ENCODE results near the gene CFAP97D2.
"Not testable (repeated sequence)": the region's sequence is repeated elsewhere in the genome, so short reads cannot be mapped to it uniquely, and the experiment has no call there.

The CFAP97D2 gene

DNA sequence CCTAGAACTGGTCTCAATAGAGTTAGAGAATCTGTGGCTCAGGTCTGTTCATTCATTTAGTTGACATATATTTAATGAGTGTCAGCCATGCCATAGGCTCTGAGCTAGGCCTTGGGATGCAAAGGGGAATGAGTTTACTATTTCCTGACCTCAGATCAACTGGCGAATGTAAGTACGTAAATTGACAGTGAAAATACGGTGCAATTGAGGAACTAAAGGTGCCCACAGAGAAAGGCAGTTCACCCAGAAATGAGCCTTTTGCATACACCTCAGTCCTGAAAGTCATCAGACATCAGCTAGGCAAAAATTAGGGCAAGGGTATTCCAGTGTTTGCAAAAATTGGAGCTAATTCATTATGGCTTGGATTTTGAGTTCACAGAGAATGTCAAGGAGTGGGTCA is 81.8 kb downstream of the CFAP97D2 start:
- peak overlapping the region; percentile 93 for H3K27ac Mint-ChIP-seq
- DNase-seq (ENCODE audit: low spot score in 2 of 2), result no peak
- H3K27me3 Mint-ChIP-seq, result no peaks in the 10 kb centered on the region
- peak; percentile 70 for ATAC-seq (ENCODE audit: low read depth)
- no peaks in the 10 kb centered on the region for H3K9me3 Mint-ChIP-seq
- peak overlapping the region; percentile 61 for H3K4me3 Mint-ChIP-seq
- peaks cover 35% of the 10 kb centered on the region for H3K36me3 Mint-ChIP-seq
- peaks cover 37% of the 10 kb centered on the region for H3K4me1 Mint-ChIP-seq

DNA sequence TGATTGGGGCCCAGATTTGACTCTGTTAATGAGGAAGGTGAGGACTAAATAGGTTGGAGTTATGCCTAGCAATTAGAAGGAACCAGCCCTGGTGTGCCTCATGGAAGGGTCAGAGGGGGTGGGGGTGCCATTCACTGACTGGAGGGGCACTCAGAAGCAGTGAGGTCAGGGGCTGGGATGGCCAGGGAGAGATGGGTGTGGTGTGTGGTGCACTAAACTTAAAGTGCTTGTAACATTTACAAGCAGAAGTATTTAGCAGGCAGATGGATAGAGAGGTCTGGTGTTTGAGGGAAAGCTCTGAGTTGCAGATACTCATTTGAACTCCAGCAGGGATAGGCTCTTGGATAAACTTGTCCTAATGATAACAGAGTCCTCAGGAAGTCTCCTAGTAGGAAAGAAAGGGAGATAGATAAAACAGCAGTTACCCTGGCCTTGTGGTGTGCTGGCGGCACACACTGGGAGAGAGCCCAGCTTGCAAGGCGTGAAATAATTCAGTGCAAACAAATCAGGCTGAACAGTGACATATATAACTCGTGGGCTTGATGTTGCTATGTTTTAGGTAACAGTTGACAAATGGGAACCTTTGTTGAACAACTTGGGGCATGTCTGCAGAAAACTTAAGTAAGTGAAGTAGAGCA is 82.4 kb downstream of the CFAP97D2 start:
- Mint-ChIP-seq H3K4me3 (peak overlapping the region; percentile 61), H3K27ac (peak overlapping the region; percentile 93), H3K9me3 (no peaks in the 10 kb centered on the region), H3K36me3 (peaks cover 36% of the 10 kb centered on the region), H3K4me1 (peaks cover 34% of the 10 kb centered on the region), H3K27me3 (no peaks in the 10 kb centered on the region)
- peak; percentile 18 for ATAC-seq (ENCODE audit: low read depth)
- no peak for DNase-seq (ENCODE audit: low spot score in 2 of 2)

DNA sequence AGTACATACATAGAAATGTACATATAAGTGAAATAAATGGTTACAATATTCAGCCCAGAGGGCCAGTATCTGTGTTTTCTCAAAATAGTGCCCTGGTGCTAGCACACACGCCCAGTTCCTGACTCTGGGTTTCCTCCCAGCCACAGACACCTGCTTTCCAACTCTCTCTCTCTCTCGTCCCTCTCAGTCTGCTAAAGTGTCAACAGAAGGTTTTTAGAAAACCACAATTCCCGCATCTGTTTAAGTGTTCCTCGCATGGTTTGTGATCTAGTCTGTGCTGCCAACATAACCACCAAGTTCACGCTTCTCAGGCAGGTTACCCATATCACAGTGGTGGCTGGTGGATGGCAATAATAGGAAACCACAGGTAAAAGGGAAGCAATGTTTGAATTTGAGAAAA is 84.5 kb downstream of the CFAP97D2 start:
- DNase-seq (ENCODE audit: low spot score in 2 of 2) (no peak), ATAC-seq (ENCODE audit: low read depth) (peak; percentile 39)
- H3K27ac Mint-ChIP-seq, result peak overlapping the region; percentile 86
- peaks cover 41% of the 10 kb centered on the region for H3K36me3 Mint-ChIP-seq
- peaks cover 38% of the 10 kb centered on the region for H3K4me1 Mint-ChIP-seq
- no peaks in the 10 kb centered on the region for H3K9me3 Mint-ChIP-seq
- no peaks in the 10 kb centered on the region for H3K27me3 Mint-ChIP-seq
- H3K4me3 Mint-ChIP-seq, result peak overlapping the region; percentile 78

DNA sequence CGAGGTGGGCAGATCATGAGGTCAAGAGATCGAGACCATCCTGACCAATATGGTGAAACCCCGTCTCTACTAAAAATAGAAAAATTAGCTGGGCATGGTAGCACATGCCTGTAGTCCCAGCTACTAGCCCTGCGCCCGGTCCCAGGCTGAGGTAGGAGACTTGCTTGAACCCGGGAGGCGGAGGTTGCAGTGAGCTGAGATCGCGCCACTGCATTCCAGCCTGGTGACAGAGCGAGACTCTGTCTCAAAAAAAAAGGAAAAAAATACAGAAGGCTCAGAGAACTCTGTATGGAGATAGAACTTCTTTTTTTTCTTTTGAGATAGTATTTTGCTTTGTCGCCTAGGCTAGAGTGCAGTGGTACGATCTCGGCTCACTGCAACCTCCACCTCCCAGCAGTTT is 85.3 kb downstream of the CFAP97D2 start:
- peaks cover 38% of the 10 kb centered on the region for H3K4me1 Mint-ChIP-seq
- not testable (repeated sequence) for H3K27ac Mint-ChIP-seq; H3K4me3 Mint-ChIP-seq; H3K27me3 Mint-ChIP-seq; ATAC-seq (ENCODE audit: low read depth); DNase-seq (ENCODE audit: low spot score in 2 of 2); H3K9me3 Mint-ChIP-seq
- H3K36me3 Mint-ChIP-seq, result peaks cover 44% of the 10 kb centered on the region

DNA sequence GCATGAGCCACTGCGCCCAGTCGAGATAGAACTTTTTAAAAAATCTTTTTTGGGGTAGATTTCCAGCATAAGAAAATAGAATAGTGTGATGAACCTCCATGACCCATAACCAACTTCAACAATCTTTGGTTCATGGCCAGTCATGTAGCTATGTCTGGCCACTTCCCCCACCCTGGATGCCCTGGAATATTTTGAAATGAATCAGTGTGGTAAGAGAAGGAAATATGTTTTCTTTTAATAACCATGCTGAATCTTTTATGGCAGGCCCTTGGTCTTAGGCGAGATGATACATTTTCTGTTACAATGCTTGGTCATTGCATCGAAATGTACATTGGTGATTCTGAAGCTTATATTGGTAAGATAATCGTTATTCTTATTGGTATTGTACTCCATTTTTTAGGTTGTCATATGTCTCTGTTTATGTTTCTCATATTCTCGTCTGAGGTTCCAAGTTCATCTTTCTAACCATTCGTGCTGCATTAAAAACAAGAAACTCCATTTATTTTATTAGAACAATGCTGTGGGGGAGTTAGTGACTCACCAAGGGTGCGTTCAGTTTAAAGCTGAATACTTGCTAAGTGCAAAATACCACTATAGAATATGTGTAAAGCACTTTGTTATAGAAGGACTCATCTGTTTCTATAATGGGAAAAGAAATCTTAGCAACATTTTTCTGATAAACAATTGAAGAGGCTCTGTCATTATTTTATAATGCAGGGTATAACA is 86.0 kb downstream of the CFAP97D2 start:
- Mint-ChIP-seq H3K4me1 (peaks cover 35% of the 10 kb centered on the region), H3K9me3 (no peaks in the 10 kb centered on the region), H3K27ac (no peak overlapping the region), H3K36me3 (peaks cover 42% of the 10 kb centered on the region), H3K27me3 (no peaks in the 10 kb centered on the region), H3K4me3 (no peak overlapping the region)
- ATAC-seq (ENCODE audit: low read depth), result no peak
- no peak for DNase-seq (ENCODE audit: low spot score in 2 of 2)

DNA sequence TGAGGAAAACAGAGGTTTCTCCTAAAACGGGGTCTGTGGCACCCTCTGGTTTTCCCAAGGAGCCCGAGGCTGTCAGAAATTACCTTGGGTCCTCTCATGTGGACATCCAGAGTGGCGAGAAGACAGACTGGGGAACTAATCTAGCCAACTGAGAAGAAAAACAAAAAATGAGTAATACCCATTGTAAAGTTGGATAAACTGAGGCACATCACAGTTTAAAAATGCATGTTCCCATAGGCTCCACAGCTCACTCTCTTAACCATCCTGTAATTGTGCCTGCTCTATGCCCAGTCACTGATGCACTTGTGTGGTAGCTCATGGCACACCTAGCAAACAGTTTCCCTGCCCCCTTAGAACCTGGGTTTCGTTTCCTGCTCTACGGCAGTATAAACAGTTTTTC is 87.2 kb downstream of the CFAP97D2 start:
- H3K4me1 Mint-ChIP-seq, result peaks cover 24% of the 10 kb centered on the region

DNA sequence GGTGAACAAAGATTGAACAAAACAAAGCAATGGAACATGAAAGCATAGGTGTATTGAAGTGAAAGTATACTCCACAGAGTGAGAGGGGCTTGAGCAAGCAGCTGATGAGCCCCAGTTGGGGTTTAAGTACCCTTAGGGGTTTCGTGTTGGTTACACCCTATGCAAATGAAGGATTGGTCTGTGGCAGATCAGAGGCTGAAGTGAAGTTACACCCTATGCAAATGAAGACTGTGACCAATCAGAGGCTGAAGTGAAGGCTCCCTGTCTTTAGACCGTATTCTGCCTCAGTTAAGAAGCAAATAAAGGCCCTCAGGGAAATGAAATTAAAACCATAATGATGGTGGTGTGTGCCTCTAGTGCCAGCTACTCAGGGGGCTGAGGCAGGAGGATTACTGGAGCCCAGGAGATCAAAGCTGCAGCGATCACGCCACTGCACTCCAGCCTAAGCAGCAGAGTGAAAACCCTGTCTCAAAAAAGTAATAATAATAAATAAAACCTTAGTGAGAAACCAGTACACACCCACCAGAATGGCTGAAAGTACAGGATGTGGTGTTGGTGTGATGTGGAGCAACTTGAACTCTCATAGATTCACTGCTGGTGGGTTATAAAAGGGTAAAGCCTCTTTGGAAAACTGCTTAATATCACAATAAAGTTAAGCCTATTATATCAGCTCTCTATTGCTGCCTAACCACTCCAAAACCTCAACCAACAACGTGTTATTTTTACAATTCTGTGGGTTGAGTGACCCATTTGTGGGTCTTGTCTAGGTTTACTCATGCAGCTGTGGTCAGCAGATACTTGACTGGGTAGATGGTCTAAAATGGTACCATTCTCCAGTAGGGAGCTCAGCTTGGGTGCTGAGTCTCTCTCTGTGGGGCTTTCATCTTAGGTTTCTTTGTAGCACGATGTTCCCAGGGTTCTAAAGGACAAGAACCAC is 89.6 kb downstream of the CFAP97D2 start:
- Mint-ChIP-seq H3K36me3 (peaks cover 41% of the 10 kb centered on the region), H3K9me3 (no peaks in the 10 kb centered on the region), H3K27ac (peak overlapping the region; percentile 72), H3K27me3 (no peaks in the 10 kb centered on the region), H3K4me3 (no peak overlapping the region), H3K4me1 (peaks cover 8% of the 10 kb centered on the region)
- DNase-seq (ENCODE audit: low spot score in 2 of 2) (no peak), ATAC-seq (ENCODE audit: low read depth) (peak; percentile 37)

More for the DNA sequence above, 87.2 kb downstream of the CFAP97D2 start:
- Mint-ChIP-seq H3K4me3 (no peak overlapping the region), H3K9me3 (no peaks in the 10 kb centered on the region), H3K27ac (no peak overlapping the region), H3K27me3 (no peaks in the 10 kb centered on the region), H3K36me3 (peaks cover 36% of the 10 kb centered on the region)
- DNase-seq (ENCODE audit: low spot score in 2 of 2) (no peak), ATAC-seq (ENCODE audit: low read depth) (peak; percentile 30)

DNA sequence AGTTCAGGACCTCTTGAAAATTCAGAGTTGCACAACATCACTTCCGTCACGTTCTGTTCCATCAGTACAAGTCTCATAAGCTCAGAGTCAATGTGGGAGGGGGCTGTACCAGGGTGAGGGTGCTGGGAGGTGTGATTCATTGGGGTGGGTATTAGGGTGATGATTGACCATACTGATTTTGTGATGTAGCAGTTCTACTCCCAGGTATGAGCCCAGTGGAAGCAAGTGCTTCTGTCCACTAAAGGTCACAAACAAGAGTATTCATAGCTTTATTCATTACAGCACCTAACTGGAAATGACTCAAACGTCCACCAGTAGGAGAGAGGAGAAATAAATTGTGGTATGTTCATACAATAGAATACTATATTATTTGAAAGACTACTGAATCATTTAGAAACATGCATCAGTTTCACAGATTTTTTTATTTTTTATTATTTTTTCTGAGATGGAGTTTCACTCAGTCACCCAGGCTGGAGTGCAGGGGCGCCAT is 90.3 kb downstream of the CFAP97D2 start:
- H3K4me3 Mint-ChIP-seq, result no peak overlapping the region
- DNase-seq (ENCODE audit: low spot score in 2 of 2) (no peak), ATAC-seq (ENCODE audit: low read depth) (no peak)
- peaks cover 7% of the 10 kb centered on the region for H3K4me1 Mint-ChIP-seq
- H3K27me3 Mint-ChIP-seq, result no peaks in the 10 kb centered on the region
- H3K36me3 Mint-ChIP-seq, result peaks cover 41% of the 10 kb centered on the region
- H3K27ac Mint-ChIP-seq, result peak overlapping the region; percentile 70
- H3K9me3 Mint-ChIP-seq, result no peaks in the 10 kb centered on the region
